ENCODE data around the gene SHFL. TPM values are rescaled to one million over a fixed set of nuclear protein-coding genes. Genes with fewer than 3 reads are reported as not detected.

Gene SHFL
- total and polyA plus RNA-seq, 2 of the 8 experiments (the other 6 are each of a cell fraction or from before 2014, with no cell fraction given), result 25.3 to 37.1 TPM

DNA sequence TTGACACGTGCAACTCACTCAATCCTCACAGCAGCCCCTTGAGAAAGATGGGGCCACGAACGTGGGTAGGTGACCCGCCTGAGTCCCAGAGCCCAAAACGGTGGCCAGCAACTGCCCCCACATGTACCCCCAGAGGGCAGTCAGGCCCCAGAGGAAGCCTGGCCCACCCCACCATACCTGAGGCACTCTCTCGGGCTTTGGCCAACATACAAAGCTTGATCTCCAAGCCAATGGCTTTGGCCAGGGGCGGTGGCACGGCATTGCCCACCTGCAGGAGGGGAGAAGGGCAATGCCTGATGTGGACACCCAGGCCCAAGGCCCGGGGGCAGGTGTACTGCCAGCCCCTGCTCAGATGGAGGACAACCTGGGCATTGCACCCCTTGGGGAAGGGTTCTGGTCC, 47.9 kb downstream of the SHFL start:
- no peaks in the 10 kb centered on the region for H3K23me2 ChIP-seq (ENCODE audit: low read depth, low read length)
- H3K4ac ChIP-seq (replicated peaks; ENCODE audit: insufficient read length, low read depth, low read length), result no peak overlapping the region
- no peak overlapping the region for H3K56ac ChIP-seq (replicated peaks; ENCODE audit: insufficient read length, low read depth, low read length)
- H3K9me3 ChIP-seq (ENCODE audit: insufficient read depth in 2 of 2, low read depth in 1 of 2, low read length in 1 of 2), result no peaks in the 10 kb centered on the region
- no peak overlapping the region for H3K23ac ChIP-seq (ENCODE audit: insufficient read length)
- no peak overlapping the region for H4K5ac ChIP-seq (ENCODE audit: insufficient read length, low read depth, low read length)
- WGBS, 2 experiments (ENCODE audit: extremely low coverage in 1 of 2, insufficient coverage in 1 of 2, insufficient read length in 1 of 2, insufficient replicate concordance in 2 of 2, low coverage in 1 of 2, low lambda C conversion rate in 2 of 2, missing lambda C conversion rate in 1 of 2), result 93% methylated on average over 7 of the region's 9 CpGs; no CpG with 5 or more reads in 1 of the 2 experiments
- no peaks in the 10 kb centered on the region for H3K27me3 ChIP-seq (replicated peaks in 1 of 4; ENCODE audit: control insufficient read depth in 3 of 4, extremely low read depth in 1 of 4, insufficient read depth in 3 of 4, low read length in 3 of 4)
- ChIA-PET CTCF (ENCODE audit: partially characterized antibody) (interaction anchor here (1.1 to 1.2 kb wide), 2 partner anchors 14 to 203 kb away, joined by 3 read pairs; no protein-coding TSS in a partner anchor), POLR2A (ENCODE audit: partially characterized antibody) (interaction anchor here (1.1 to 29.1 kb wide), 4 partner anchors 10 to 65 kb away, joined by 3 to 412 read pairs (median 4); partner anchors contain the start of genes ANGPTL6, P2RY11 and PPAN)
- no peak overlapping the region for H2AFZ ChIP-seq (ENCODE audit: low read length)
- peaks cover 3 to 18% of the 10 kb centered on the region in 2 experiments for H4K20me1 ChIP-seq (replicated peaks in 1 of 2; ENCODE audit: control insufficient read depth in 1 of 2, insufficient read depth in 2 of 2, low read length in 2 of 2)
- no peaks in the 10 kb centered on the region for H3K79me1 ChIP-seq (ENCODE audit: low read depth, low read length)
- H2BK12ac ChIP-seq (ENCODE audit: low read depth, low read length), result no peak overlapping the region
- H3K4me3 ChIP-seq (ENCODE audit: extremely low read depth in 1 of 4, insufficient read depth in 2 of 4, low read depth in 3 of 4, low read length in 4 of 4), result no peak overlapping the region
- H3K14ac ChIP-seq (ENCODE audit: insufficient read length), result no peak overlapping the region
- H3K27ac ChIP-seq (ENCODE audit: low read depth, low read length), result no peak overlapping the region
- H3K4me2 ChIP-seq (ENCODE audit: insufficient read depth in 1 of 2, low read depth in 2 of 2, low read length in 2 of 2), result no peak overlapping the region
- H3K4me1 ChIP-seq (replicated peaks in 1 of 4; ENCODE audit: control insufficient read depth in 3 of 4, insufficient read depth in 4 of 4, low read length in 3 of 4), result no peaks in the 10 kb centered on the region
- FAIRE-seq, result no peak
- DNase-seq (ENCODE audit: low read depth in 1 of 2, low spot score in 2 of 2), result no peak
- H3K36me3 ChIP-seq (ENCODE audit: control insufficient read depth in 2 of 4, insufficient read depth in 4 of 4, low read length in 3 of 4), result peaks cover 33 to 70% (median 51%) of the 10 kb centered on the region in 4 experiments
- no peak overlapping the region for H2BK120ac ChIP-seq (replicated peaks; ENCODE audit: low read depth, low read length)
- H3K9ac ChIP-seq (replicated peaks in 1 of 4; ENCODE audit: extremely low read depth in 1 of 4, low read depth in 3 of 4, low read length in 3 of 4), result no peak overlapping the region
- H2BK20ac ChIP-seq (ENCODE audit: low read length), result no peak overlapping the region
- TF ChIP-seq RXRA (IDR thresholded peaks at IDR 0.05; ENCODE audit: insufficient read depth, low read depth, low read length), result no peak
- no peak for TF ChIP-seq RNF2 (IDR thresholded peaks at IDR 0.05; ENCODE audit: borderline replicate concordance, low read depth, low read length, missing control alignments, poor library complexity, severe bottlenecking)
- TF ChIP-seq TAF1 (IDR thresholded peaks at IDR 0.05; ENCODE audit: low read depth, low read length), result no peak
- TF ChIP-seq SP2 (IDR thresholded peaks at IDR 0.05; ENCODE audit: low read length), result no peak
- H2AK5ac ChIP-seq (ENCODE audit: low read depth, low read length), result no peak overlapping the region
- H3K18ac ChIP-seq (ENCODE audit: extremely low read depth, low read length), result no peak overlapping the region
- no peak overlapping the region for H4K91ac ChIP-seq (replicated peaks; ENCODE audit: insufficient read length, low read length)
- no peak overlapping the region for H2BK15ac ChIP-seq (ENCODE audit: low read length)
- H4K8ac ChIP-seq (ENCODE audit: extremely low read depth, insufficient read depth, low read length), result no peak overlapping the region
- no peak overlapping the region for H2BK5ac ChIP-seq (ENCODE audit: low read depth, low read length)
- no peaks in the 10 kb centered on the region for H3K79me2 ChIP-seq (ENCODE audit: control insufficient read depth in 1 of 2, insufficient read depth in 2 of 2, low read length in 2 of 2)
